ENCODE measurements around the gene HDDC3. TPM values are rescaled to one million over a fixed set of nuclear protein-coding genes. Genes with fewer than 3 reads are reported as not detected.
A peak's percentile ranks its signal among the peaks of the same experiment; 100 is the strongest.

HDDC3 gene
- total and polyA plus RNA-seq, 2 experiments from 2014 or later, result 9.7 to 11.1 TPM

- in situ Hi-C loops (cut with MboI), result no loop called here
- Histone ChIP-seq H3K36me3 (ENCODE audit: low read depth) (no peaks in the 10 kb centered on the region), H3K9me3 (ENCODE audit: low read depth) (no peaks in the 10 kb centered on the region), H3K27me3 (replicated peaks; ENCODE audit: insufficient read depth) (no peaks in the 10 kb centered on the region), H3K27ac (peak overlapping the region; percentile 93; the same call in 1 of the 2 replicates), H3K9ac (peak overlapping the region; percentile 97), H3K4me3 (peak overlapping the region; percentile 96), H3K4me2 (ENCODE audit: unreplicated experiment) (peak overlapping the region; percentile 98), H4K20me1 (ENCODE audit: insufficient read depth) (no peaks in the 10 kb centered on the region), H3F3A (ENCODE audit: insufficient read depth) (peaks cover 11% of the 10 kb centered on the region; the same call in 1 of the 2 replicates), H3K9me2 (ENCODE audit: insufficient read depth) (no peaks in the 10 kb centered on the region), H3K79me2 (ENCODE audit: insufficient read depth) (no peaks in the 10 kb centered on the region), H2AFZ (peak overlapping the region; percentile 92; the same call in 1 of the 2 replicates), H3K4me1 (ENCODE audit: insufficient read depth) (peaks cover 12% of the 10 kb centered on the region; the same call in 1 of the 2 replicates)
- 67 to 77% methylated on average over 18 to 20 of the region's 20 CpGs for WGBS, 2 experiments (ENCODE audit: low coverage in 1 of 2, low lambda C conversion rate in 2 of 2, missing lambda C conversion rate in 2 of 2)
- TF ChIP-seq EZH2phosphoT487 (IDR thresholded peaks at IDR 0.05; ENCODE audit: insufficient read depth, low read depth) (no peak), EZH2 (IDR thresholded peaks at IDR 0.05; ENCODE audit: insufficient read depth, poor library complexity, severe bottlenecking) (no peak)
- no peak for DNase-seq
Measured at GRCh38 chr15:90955624-90956273, 23.4 kb upstream of the HDDC3 start.

GRCh38 chr15:90954712-90955623 lies 22.6 kb upstream of the HDDC3 start, which contains the start of gene RCCD1:
Gene RCCD1, plus strand, starts transcription at chr15:90954884. Its CDS starts 1,851 bp downstream, at chr15:90956735.
- peaks cover 11% of the 10 kb centered on the region; the same call in 1 of the 2 replicates for H3F3A ChIP-seq (ENCODE audit: insufficient read depth)
- in situ Hi-C loops (cut with MboI), result no loop called here
- H3K4me2 ChIP-seq (ENCODE audit: unreplicated experiment), result peak within 1 kb of the TSS; percentile 98
- peak within 1 kb of the TSS; percentile 92 for H2AFZ ChIP-seq
- H3K4me1 ChIP-seq (ENCODE audit: insufficient read depth), result peaks cover 12% of the 10 kb centered on the region; the same call in 1 of the 2 replicates
- peak; percentile 98 for DNase-seq
- no peaks in the 10 kb centered on the region for H3K9me2 ChIP-seq (ENCODE audit: insufficient read depth)
- H3K79me2 ChIP-seq (ENCODE audit: insufficient read depth), result no peaks in the 10 kb centered on the region
- peak within 1 kb of the TSS; percentile 96 for H3K4me3 ChIP-seq
- peak within 1 kb of the TSS; percentile 93 for H3K27ac ChIP-seq
- no peak for TF ChIP-seq EZH2phosphoT487 (IDR thresholded peaks at IDR 0.05; ENCODE audit: insufficient read depth, low read depth)
- TF ChIP-seq EZH2 (IDR thresholded peaks at IDR 0.05; ENCODE audit: insufficient read depth, poor library complexity, severe bottlenecking), result no peak
- no peaks in the 10 kb centered on the region for H4K20me1 ChIP-seq (ENCODE audit: insufficient read depth)
- no peaks in the 10 kb centered on the region for H3K27me3 ChIP-seq (replicated peaks; ENCODE audit: insufficient read depth)
- H3K9me3 ChIP-seq (ENCODE audit: low read depth), result no peaks in the 10 kb centered on the region
- peak within 1 kb of the TSS; percentile 97 for H3K9ac ChIP-seq
- WGBS, 2 experiments (ENCODE audit: low coverage in 1 of 2, low lambda C conversion rate in 2 of 2, missing lambda C conversion rate in 2 of 2), result 3 to 4% methylated on average over 52 to 65 of the region's 69 CpGs
- no peaks in the 10 kb centered on the region for H3K36me3 ChIP-seq (ENCODE audit: low read depth)

- H3K4me3 ChIP-seq, result peak overlapping the region; percentile 96
- H2AFZ ChIP-seq, result peak overlapping the region; percentile 92; the same call in 1 of the 2 replicates
Measured at GRCh38 chr15:90953947-90954711, 21.8 kb upstream of the HDDC3 start.

More at GRCh38 chr15:90953947-90954711, 21.8 kb upstream of the HDDC3 start:
- peaks cover 12% of the 10 kb centered on the region; the same call in 1 of the 2 replicates for H3K4me1 ChIP-seq (ENCODE audit: insufficient read depth)
- no peaks in the 10 kb centered on the region for H3K9me2 ChIP-seq (ENCODE audit: insufficient read depth)
- TF ChIP-seq EZH2phosphoT487 (IDR thresholded peaks at IDR 0.05; ENCODE audit: insufficient read depth, low read depth) (no peak), EZH2 (IDR thresholded peaks at IDR 0.05; ENCODE audit: insufficient read depth, poor library complexity, severe bottlenecking) (no peak)
- H3K27me3 ChIP-seq (replicated peaks; ENCODE audit: insufficient read depth), result no peaks in the 10 kb centered on the region
- H3K9ac ChIP-seq, result peak overlapping the region; percentile 97
- peak overlapping the region; percentile 93 for H3K27ac ChIP-seq
- H3K36me3 ChIP-seq (ENCODE audit: low read depth), result no peaks in the 10 kb centered on the region; the same call in 1 of the 2 replicates
- H3K79me2 ChIP-seq (ENCODE audit: insufficient read depth), result no peaks in the 10 kb centered on the region
- 72 to 76% methylated on average over 16 of the region's 16 CpGs for WGBS, 2 experiments (ENCODE audit: low coverage in 1 of 2, low lambda C conversion rate in 2 of 2, missing lambda C conversion rate in 2 of 2)
- no peaks in the 10 kb centered on the region for H4K20me1 ChIP-seq (ENCODE audit: insufficient read depth)
- DNase-seq, result no peak
- peak overlapping the region; percentile 98 for H3K4me2 ChIP-seq (ENCODE audit: unreplicated experiment)
- H3F3A ChIP-seq (ENCODE audit: insufficient read depth), result peaks cover 11% of the 10 kb centered on the region; the same call in 1 of the 2 replicates
- no peaks in the 10 kb centered on the region for H3K9me3 ChIP-seq (ENCODE audit: low read depth)
- in situ Hi-C loops (cut with MboI), result no loop called here
